ENCODE results near the gene CACNA2D1. TPM values are rescaled to one million over a fixed set of nuclear protein-coding genes. Genes with fewer than 3 reads are reported as not detected.

The CACNA2D1 gene
- polyA plus RNA-seq, 4 donors: 21.2 to 31.9 (median 22.7) TPM

DNA sequence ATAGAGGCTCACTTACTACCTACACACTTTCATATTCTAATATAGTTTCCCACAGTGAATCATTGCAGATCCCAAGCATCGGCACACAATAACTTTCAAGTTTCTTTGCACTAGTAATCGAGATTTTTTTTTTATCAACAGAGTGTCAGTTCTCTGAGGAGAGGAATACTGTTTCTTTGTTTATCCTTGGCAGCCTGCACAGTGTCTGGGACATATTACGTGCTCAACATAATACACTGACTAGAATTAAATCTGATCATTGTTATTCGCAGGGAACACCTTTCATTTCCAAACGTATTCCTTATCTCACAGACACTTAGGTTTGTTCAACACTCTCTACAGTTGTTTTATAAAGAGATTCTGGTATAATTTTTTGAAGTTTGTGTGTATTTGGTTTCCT is 95.3 kb downstream of the CACNA2D1 start:
- no peak for DNase-seq (ENCODE audit: low read depth in 4 of 4, low spot score in 2 of 4)

DNA sequence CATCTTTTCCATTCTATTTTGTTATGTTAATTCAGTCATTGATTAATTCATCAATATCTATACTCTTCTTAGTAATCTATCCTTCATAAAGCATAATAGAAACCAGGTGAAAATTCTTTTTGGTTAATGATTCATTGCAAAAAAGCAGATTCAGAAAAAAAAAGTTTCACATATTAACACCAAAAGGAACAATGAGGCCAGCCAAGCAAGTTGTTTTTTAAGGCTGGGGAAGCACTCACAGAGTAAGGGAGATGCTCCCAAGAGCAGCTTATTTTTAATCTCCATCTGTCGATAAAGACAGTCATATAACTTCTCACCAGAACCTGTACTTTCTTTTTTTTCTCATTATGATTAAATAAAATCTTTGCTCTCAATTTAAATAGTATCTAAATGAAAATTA is 95.8 kb downstream of the CACNA2D1 start:
- DNase-seq (ENCODE audit: low read depth in 4 of 4, low spot score in 2 of 4): no peak

DNA sequence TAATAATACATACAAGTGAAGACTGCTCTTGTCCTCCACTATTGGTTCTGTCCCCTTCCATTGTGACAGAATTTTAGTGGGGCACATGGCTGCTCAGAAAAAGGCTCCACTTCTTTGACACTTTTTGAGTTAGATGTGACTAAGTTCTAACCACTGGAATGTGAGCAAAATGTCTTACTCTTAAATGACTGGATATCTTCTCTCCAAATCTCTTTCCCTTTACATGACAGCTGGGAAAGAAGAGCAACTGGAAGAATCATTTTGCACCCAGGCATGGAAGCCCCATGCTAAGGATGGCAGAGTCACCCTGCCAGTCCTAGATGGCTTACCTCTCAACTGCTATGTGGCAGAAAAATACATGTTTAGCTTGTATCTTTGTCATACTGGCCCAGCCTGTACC is 97.7 kb downstream of the CACNA2D1 start:
- DNase-seq (ENCODE audit: low read depth in 4 of 4, low spot score in 2 of 4): no peak

DNA sequence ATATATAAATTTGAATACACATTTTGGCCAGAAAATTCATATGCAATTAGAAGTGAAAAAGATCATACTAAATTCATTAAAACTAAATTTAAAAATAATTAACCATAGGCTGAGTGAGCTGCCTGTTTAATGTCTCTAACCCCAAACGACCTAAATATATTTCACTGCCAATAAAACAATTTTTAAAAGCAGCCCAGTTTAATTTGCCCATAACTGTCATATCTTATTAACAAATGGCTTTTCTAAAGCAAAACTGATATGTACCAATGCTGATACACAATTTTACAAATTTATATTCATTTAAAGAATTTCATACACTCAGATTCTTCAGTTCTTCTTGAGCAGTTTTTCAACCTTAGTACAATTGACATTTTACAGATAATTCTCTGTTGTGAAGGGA is 99.9 kb downstream of the CACNA2D1 start:
- no peak for DNase-seq (ENCODE audit: low read depth in 4 of 4, low spot score in 2 of 4)

DNA sequence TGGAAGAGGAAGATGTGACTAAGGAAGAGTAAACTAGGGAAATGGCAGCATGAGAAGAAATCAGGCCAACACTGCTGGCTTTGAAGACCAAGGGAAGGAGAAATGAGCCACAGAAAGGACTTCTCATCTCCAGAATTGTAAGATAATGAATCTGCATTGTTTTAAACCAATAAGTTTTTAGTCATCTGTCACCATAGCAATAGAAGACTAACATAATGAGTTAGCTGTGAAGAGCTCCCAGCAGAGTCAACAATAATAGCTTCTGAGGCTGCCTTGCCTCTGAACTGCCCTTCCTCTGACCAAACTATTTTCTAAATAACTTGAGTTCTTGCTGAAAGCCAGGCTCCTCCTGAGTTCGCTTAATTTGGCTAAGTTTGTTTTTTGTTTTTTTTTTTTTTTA is 103.6 kb downstream of the CACNA2D1 start:
- no peak for DNase-seq (ENCODE audit: low read depth in 4 of 4, low spot score in 2 of 4)

DNA sequence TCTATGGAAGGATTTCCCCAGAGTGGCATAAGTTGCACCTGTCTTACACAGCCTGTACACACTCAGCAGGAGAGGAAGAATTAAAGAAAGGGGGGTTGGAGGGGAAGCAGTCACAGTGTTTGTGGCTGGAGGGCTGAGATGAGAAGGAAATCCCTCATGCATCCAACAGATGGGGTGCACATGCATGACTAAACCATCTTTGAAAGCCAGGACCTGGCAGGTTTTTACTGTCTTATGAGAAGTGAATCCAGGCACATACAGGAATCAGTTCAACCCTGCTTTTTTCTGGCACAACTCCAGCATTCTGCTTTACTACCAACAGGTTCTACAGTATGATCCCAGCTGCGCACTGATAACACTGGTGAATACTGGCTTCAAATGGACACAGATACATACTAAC is 107.7 kb downstream of the CACNA2D1 start:
- DNase-seq (ENCODE audit: low read depth in 4 of 4, low spot score in 2 of 4): no peak

DNA sequence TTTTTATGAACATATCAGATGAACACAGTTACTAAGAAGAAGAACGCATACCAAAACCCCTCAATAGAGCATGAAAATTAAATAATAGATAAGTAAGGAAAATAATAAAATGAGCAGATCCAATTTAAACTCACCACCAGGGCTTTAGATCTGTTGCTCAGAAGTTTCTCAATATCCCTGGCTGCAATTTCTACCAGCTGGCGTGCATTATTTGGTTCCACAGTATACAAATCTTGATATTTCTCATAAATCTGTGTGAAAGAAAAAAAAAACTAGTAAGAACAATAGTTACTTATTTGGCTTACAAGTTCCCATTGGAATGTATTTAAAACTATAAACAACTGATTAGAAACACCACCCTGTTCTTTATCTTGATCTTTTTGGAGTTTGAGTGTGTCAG is 108.6 kb downstream of the CACNA2D1 start:
- DNase-seq (ENCODE audit: low read depth in 4 of 4, low spot score in 2 of 4): no peak

DNA sequence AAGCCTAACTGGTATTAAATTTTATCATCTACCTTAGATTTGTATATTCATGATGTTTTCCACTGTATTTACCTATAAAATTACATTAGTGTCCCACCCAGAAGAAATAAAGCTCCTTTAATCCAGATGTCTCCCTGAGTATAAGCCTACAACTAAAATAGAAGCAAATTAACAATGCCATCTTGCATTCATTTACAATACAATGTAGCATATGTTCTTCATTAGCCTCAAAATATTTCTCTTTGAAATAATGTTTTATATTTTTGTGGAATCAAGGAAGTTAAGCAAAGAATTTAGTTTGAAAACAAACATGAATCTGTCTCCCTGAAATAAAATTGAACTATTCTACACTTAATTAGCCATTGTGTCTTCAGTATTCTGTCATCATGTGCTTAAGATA is 112.3 kb downstream of the CACNA2D1 start:
- no peak for DNase-seq (ENCODE audit: low read depth in 4 of 4, low spot score in 2 of 4)

DNA sequence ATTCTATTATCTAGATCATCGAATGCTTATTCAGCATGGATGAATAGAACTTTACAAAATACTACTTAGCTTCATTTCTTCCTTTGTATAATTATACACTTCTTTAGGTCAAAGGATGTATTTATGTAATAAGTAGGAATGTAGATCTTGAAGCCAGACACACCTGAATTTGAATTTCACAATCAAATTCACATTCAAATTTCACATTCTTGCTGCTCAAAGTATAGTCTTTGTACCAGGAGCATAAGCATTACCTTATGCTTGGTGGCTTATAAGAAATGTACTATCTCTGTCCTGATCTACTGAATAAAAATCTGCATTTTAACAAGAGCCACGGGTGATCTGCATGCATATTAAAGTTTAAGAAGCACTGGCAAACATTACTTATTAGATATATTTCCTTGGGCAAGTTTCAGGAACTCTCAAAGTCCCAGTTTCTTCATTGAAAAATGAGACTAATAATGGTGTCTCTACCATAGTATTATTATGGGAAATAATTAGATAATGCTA is 112.8 kb downstream of the CACNA2D1 start:
- no peak for DNase-seq (ENCODE audit: low read depth in 4 of 4, low spot score in 2 of 4)

DNA sequence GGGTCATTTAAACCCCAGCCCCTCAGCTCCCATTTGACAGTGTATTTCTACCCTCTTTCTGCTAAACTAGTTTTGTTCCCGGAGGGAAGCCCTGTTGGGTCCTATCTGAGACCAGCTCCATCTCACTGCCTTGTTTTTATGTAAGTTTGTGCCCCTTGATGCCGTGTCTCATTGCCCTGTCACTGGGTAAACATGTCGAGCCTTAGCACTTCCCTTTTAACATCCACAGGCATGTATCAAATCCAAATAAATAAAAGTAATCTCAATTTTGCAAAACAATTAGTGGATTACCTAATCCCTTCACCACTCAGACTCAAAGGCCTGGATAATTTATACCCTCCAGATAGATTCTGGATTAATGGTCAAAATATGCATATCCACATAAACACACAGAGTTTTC is 115.7 kb downstream of the CACNA2D1 start:
- DNase-seq (ENCODE audit: low read depth in 4 of 4, low spot score in 2 of 4): no peak

DNA sequence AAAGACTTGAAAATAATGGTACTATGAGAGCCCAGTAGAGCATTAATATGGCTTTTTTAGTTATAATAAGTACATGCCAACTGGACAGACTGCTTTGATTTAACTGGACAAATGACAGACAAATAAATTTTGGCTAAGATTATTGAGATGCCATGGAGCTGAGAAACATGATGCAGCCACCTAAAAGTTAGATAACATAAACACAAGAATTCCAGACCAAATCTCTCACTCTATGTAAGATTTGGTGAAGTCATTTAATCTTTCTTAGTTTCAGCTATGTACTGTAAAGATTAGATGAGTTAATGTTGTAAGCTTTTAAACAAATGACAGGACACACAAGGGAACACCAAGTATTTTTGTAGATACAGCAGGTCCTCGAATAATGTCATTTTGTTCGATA is 118.2 kb downstream of the CACNA2D1 start:
- no peak for DNase-seq (ENCODE audit: low read depth in 4 of 4, low spot score in 2 of 4)

DNA sequence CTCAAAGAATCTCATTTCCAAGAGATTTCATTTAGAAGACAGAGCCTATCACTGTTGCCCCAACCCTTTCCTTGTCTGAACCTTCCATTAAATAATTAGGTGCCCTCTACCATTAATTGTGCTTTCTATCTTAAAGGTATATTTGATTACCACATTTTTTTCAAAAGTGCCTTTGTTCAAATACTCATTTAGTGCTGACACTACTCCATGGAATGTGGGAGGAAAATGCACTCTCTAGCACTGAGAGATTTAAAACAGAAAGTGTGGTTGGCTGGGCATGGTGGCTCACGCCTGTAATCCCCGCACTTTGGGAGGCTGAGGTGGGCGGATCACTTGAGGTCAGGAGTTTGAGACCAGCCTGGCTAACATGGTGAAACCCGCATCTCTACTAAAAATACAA is 119.8 kb downstream of the CACNA2D1 start:
- DNase-seq (ENCODE audit: low read depth in 4 of 4, low spot score in 2 of 4): no peak

DNA sequence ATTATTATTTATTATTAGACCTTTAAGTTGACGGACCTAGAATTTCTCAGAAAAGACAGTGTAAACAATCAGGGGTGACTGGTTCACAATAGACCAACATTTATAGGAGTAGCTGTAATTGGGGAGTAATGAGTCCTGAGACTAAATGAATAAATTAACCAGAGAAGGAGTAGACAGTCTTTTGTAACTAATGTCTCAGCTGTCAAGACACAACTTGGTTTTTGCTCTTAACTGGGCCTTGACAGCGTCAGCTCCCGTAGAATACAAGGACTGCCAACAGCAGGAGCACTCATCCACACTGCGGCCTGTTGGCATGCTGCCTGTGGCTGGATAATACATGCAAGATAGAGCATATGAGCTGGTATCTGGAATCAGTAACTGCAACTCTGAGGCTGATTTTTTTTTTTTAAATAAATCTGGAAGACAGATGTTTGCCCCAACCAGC is 123.9 kb downstream of the CACNA2D1 start:
- DNase-seq (ENCODE audit: low read depth in 4 of 4, low spot score in 2 of 4): peak in 2 of 4 donors; percentile 20 to 37

DNA sequence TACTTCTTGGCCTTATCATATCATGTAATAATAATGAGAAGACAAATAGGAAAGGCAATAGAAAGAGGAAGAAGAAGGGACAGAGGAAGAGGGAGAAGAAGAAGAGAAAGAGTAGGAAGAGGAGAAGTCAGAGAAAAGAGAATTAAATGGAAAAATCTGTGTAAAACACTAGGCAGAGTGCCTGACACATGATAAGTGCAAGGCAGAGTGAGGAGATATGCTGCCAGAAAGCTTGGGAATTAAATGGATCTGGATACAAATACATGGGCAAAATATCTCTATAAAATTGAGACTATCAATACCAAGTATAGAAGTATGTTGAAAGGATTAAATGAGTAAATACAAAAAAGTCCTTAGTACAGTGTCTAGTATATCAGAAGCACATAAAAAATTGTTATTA is 124.8 kb downstream of the CACNA2D1 start:
- no peak for DNase-seq (ENCODE audit: low read depth in 4 of 4, low spot score in 2 of 4)

DNA sequence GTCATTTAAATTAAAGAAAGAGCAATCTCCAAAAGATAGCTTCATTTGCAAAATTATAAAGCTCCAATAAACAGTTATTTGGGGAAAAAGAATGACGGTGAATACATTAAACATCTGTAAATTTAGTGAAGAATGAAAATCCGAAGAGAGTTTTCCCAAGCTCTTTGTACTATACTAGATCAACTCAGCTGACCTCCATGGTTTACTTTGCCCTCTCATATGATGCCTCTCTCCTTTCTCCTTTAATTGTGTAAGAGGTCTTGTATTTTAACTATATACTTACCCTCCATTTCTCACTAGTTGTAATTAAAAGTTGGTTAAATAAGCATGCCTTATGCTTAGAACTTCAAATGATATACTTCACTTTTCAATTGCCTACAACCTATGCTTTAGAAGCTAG is 125.8 kb downstream of the CACNA2D1 start:
- no peak for DNase-seq (ENCODE audit: low read depth in 4 of 4, low spot score in 2 of 4)

DNA sequence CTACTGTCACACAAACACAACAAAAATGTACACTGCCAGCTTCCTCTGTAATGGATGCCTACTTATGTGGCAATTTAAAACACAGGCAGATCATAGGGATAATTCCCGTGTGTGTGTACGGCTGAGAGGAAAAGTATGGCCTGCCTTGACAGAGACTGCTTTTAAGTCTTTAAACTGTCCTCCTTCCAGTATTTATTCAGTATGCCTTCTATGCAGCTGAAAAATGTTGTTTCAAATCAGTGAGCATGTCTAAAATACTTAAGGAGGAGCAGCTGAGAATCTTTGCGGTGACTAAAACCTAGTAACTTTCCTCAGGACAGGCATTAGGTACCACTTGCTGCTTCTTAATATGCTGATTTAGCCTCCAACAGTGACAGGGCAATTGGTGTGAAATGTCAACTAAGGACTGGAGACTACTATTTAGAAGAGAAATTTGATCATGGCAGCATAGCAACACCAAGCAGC is 126.3 kb downstream of the CACNA2D1 start:
- no peak for DNase-seq (ENCODE audit: low read depth in 4 of 4, low spot score in 2 of 4)

DNA sequence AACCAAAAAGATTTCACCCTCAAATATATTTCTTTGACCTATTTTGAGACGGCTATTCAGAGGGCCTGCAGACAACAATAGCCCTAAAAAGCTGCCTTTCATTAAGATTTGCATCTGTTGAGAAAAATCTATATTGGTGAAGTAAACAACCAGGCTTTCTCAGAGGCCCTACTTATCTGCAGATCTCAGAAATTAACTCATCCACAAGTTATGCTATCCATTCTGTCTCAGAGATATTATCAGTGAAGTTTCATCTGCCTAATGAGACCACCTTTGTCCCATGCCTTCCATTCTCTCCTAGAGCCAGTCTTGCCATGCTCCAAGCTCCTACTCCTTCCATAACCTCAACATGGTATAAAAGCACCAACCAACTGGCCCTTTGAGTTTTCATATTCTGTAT is 130.3 kb downstream of the CACNA2D1 start:
- no peak for DNase-seq (ENCODE audit: low read depth in 4 of 4, low spot score in 2 of 4)

DNA sequence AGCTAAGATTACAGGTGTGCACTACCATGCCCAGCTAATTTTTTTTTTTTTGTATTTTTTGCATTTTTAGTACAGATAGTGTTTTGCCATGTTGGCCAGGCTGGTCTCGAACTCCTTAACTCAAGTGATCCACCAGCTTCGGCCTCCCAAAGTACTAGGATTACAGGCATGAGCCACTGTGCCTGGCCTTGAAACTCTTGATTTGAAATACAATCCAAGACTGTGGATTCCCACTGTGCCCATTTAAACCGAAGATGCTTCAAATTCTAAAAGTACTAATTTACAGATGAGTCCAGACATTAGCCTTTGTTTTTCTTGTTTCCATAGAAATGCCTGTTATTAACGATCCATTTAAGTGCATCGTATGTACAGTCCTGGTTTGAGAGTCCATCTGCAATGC is 130.9 kb downstream of the CACNA2D1 start:
- DNase-seq (ENCODE audit: low read depth in 4 of 4, low spot score in 2 of 4): no peak

DNA sequence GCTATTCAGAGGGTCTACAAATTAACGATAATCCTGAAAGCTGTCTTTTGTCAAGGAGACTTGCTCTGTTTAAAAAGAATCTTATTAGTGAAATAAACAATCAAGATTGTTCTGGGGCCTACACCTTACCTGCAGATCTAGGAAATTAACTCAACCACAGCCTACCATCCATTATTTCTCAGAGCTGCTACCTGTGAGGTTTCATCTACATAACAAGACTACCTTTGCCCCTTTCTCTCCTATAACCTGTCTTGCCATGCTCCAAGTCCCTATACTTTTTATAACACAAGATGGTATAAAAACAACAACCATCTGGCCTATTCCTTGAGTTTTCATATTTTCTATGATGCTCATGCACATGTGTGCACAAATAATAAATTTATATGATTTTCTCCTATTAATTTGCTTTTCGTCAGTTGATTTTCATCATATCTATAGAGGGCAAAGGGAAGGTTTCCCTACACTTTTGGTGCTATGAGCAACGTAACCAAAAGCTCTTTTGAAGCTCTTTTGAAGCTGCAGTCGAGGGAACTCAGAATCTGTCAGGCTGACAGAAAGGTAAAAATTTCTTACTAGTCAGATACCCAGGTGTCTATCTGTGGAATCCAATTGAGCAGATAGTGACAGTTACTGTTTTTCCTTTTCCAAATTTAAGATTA is 138.1 kb downstream of the CACNA2D1 start:
- DNase-seq (ENCODE audit: low read depth in 4 of 4, low spot score in 2 of 4): no peak

DNA sequence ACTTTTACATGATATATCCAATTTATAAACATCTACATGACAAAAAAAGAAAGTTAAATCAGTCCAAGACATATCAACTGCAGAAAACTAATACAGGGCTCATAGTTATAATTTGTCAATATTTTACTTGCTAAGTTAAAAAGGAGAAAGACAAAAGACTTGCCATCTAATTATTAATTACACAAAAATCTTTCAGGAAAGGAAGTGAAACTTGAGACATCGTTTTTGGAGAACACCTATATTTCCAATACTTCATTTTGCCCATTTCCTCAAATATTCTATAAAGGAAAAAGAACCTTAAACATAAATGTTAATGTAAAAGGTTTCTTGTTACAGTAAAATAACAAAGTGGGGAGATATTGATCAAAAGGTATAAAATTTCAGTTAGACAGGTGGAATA is 148.7 kb downstream of the CACNA2D1 start:
- DNase-seq (ENCODE audit: low read depth in 4 of 4, low spot score in 2 of 4): no peak

DNA sequence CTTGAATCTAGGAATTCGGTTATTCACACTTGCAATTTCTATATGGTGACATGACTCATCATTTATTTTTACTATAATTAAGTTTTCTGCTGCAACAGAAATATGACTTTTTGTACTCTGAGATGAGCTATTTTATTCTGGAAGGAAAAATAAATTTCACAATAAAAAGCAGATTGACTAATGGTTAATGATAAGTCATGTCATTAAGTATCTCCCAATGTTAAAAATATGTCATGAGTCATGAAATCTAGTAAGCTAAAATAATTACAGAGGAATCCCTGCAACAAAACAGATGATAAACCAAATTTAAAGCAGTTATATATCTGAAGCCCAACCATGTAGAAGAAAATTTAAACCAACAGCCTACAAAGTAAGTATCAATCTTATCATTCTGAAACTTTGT is 149.2 kb downstream of the CACNA2D1 start:
- no peak for DNase-seq (ENCODE audit: low read depth in 4 of 4, low spot score in 2 of 4)

DNA sequence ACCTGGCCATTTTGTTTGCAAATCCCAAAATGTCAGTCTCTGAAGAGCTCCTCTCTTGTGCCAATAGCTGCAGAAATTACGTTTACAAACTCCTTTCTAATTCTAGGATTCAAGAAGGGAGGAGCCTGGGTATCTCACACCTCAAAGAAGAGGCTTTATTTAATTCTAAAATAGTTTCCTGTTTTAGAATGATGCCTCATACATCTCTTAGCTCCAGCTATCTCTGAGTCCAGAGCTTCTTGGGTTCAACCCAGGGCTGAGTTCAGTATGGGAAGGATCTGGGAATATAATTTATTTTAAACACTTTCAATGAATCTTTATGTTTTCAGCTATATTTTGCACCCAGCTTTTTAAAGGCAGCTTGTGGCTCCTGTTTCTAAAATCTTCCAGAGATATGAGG is 150.1 kb downstream of the CACNA2D1 start:
- no peak for DNase-seq (ENCODE audit: low read depth in 4 of 4, low spot score in 2 of 4)

DNA sequence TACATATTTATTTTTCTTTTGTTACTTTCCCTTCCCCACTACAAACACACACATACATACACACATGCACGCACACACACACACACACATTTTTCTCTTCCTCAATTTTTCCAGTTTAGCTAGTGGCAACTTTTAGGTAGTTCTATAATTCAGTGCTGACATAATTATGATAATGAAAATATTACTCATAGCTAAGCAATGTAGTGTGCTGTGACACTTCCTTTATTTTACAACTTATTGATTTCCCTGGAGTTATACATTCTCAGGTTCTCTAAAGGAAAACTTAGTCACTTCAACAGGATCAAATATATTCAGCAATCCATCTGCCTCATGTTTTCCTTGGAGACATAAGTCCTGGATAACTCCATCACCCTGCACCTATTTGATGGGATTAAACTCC is 151.6 kb downstream of the CACNA2D1 start:
- no peak for DNase-seq (ENCODE audit: low read depth in 4 of 4, low spot score in 2 of 4)
